NCI-H1048 (cell line): ENCODE data around the gene C17orf107.

Experiments
- DNase-seq: peaks from one replicate; lab custom pipeline; 2025; lab: John Stamatoyannopoulos, UW

The C17orf107 gene

GRCh38 chr17:4877089-4877488 is 22.2 kb upstream of the C17orf107 start:
- DNase-seq, result no peak

DNA sequence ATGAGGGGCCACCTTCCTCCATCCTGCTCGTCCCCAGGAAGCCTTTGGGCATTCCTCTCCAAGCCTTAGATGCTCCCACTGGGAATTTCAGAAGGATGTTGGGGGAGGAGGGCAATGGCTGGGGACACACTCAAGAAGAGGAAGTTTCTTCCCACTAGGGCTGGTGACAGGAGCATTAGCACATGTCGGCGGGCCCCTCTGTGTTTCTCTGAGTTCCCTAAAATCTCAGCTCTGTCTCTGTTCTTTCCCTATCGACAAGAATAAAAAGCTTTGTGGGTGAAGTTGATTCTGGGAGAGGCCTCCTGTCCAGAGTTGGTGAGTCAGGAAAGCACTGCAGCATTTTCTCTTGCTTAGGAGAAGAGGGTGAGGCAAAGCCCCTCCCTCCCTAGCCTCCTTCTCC is 19.7 kb upstream of the C17orf107 start:
- no peak for DNase-seq

GRCh38 chr17:4880857-4881256 is 18.5 kb upstream of the C17orf107 start:
- DNase-seq, result no peak

GRCh38 chr17:4881761-4882555 is 17.4 kb upstream of the C17orf107 start:
- peak; percentile 84 for DNase-seq

GRCh38 chr17:4884489-4884888 is 14.8 kb upstream of the C17orf107 start:
- DNase-seq, result no peak

GRCh38 chr17:4886830-4887229 is 12.5 kb upstream of the C17orf107 start:
- DNase-seq, result no peak

GRCh38 chr17:4887581-4887980 is 11.8 kb upstream of the C17orf107 start:
- DNase-seq, result no peak

- no peak for DNase-seq
These were observed 7.6 kb upstream of the C17orf107 start for GRCh38 chr17:4891411-4892410.

DNA sequence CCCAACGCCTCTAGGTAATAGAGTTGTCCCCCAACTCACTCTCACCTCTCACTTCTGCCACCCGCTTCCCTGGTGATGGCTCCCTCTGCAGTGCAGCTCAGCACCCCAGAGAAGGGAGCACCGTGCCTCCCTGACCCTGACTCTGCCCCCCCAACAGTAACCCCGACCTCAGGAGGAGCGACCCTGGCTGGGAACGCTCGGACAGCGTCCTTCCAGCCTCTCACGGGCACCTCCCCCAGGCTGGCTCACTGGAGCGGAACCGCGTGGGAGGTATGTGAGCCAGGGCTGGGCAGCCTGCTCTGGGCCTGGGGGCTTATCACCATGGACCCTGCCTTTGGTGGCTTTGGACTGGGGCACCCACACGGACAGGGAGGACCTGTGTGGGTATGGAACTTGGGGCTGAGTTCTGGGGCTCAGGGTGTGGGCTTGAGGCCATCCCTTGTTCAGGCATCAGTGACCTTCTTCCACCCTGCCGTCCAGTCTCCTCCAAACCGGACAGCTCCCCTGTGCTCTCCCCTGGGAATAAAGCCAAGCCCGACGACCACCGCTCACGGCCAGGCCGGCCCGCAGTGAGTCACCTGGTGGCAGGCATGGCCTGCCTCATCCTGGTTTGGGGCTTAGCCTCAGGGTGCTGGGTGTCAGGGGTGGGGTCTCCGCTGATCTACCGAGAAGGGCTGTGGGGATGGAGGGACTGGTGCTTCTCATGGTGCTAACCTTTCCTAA is 6.7 kb upstream of the C17orf107 start:
- DNase-seq, result no peak

DNA sequence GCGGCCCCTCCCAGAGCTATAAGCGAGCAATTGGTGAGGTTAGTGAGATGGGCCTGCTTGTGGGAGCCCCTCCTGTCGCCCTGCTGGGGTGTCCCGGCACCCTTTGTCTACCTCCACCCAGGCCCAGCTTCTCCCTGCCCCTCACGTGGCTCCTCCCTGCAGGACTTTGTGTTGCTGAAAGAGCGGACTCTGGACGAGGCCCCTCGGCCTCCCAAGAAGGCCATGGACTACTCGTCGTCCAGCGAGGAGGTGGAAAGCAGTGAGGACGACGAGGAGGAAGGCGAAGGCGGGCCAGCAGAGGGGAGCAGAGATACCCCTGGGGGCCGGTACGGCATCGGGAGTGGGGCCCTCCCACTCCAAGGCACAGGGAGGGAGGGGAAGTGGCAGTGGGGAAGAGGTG is 6.1 kb upstream of the C17orf107 start:
- DNase-seq, result no peak

DNA sequence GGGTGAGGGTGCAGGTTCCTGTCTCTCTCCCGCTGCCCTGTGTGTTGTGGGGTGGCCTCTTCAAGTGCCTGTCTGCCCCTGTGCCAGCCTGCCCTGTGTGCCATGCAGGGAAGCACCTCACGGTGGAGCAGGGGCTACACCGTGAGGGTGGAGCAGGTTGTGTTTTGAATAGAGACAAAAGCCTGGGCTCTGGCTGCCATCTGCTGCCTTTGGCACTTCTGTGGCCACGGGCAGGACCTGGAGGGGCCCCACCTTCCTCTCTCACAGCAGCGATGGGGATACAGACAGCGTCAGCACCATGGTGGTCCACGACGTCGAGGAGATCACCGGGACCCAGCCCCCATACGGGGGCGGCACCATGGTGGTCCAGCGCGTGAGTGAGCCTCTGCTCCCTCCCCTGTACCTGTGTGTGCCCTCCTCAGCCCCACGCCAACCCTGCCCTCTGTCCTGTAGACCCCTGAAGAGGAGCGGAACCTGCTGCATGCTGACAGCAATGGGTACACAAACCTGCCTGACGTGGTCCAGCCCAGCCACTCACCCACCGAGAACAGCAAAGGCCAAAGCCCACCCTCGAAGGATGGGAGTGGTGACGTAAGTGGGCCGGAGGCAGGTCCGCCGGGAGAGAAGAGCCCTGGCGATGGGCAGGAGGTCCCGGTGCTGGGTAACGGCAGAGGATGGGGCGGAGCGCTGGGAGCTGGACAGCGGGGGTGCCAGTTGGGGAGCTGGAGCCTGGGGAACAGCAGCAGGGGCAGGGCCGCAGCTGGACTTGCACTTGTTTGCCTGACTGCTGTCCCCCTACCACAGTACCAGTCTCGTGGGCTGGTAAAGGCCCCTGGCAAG is 5.4 kb upstream of the C17orf107 start:
- DNase-seq, result no peak

DNA sequence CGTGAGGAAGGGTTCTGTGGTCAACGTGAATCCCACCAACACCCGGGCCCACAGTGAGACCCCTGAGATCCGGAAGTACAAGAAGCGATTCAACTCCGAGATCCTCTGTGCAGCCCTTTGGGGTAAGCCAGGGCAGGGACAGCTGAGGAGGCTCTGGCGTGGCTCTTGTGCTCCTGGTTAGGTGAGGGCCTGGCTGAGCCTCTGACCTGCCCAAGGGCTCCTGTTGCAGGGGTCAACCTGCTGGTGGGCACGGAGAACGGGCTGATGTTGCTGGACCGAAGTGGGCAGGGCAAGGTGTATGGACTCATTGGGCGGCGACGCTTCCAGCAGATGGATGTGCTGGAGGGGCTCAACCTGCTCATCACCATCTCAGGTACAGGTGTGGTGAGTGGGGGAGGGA is 4.2 kb upstream of the C17orf107 start:
- no peak for DNase-seq

DNA sequence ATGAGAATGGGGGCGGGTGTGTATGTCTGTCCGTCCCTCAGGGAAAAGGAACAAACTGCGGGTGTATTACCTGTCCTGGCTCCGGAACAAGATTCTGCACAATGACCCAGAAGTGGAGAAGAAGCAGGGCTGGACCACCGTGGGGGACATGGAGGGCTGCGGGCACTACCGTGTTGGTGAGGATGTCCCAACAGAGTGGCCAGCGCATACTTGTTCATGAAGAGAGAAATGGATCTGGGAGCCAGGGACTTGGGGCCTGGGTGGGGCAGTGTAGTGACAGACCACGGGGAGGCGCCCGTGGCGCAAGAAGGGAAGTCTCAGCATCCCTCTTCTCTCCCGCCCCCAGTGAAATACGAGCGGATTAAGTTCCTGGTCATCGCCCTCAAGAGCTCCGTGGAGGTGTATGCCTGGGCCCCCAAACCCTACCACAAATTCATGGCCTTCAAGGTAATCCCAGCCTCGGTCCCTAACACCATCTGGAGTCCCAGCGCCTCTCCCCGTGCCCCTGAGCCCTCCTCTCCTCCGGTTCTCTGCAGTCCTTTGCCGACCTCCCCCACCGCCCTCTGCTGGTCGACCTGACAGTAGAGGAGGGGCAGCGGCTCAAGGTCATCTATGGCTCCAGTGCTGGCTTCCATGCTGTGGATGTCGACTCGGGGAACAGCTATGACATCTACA is 3.5 kb upstream of the C17orf107 start:
- no peak for DNase-seq

GRCh38 chr17:4896332-4897197 is 2.8 kb upstream of the C17orf107 start:
- DNase-seq, result no peak

GRCh38 chr17:4897198-4897687 is 2.1 kb upstream of the C17orf107 start:
- no peak for DNase-seq

- no peak for DNase-seq
These were observed 1.6 kb upstream of the C17orf107 start for GRCh38 chr17:4897785-4898184.

GRCh38 chr17:4898351-4898750 is 985 bp upstream of the C17orf107 start:
- no peak for DNase-seq

GRCh38 chr17:4898927-4899326 is 409 bp upstream of the C17orf107 start:
- DNase-seq, result no peak

GRCh38 chr17:4900231-4901107 is 1.1 kb downstream of the C17orf107 start:
- no peak for DNase-seq
